ENCODE measurements around the gene KCNK18. TPM values are rescaled to one million over a fixed set of nuclear protein-coding genes. Genes with fewer than 3 reads are reported as not detected.

KCNK18 gene
- total and polyA plus RNA-seq, 2 of the 8 experiments (the other 6 are each of a cell fraction or from before 2014, with no cell fraction given): not detected

- TF ChIP-seq CHD7 (IDR thresholded peaks at IDR 0.05; ENCODE audit: insufficient replicate concordance, low read length) (peak; percentile 94), EZH2 (IDR thresholded peaks at IDR 0.05; ENCODE audit: low read depth, low read length, severe bottlenecking) (no peak), SIX5 (IDR thresholded peaks at IDR 0.05; ENCODE audit: low read depth, low read length) (no peak)
Measured at GRCh38 chr10:117159390-117159789, 37.9 kb upstream of the KCNK18 start (continued).

Data from H1 (cell line).